Measurements from ENCODE around the gene SLC16A6.
A peak's percentile ranks its signal among the peaks of the same experiment; 100 is the strongest.
"Not testable (repeated sequence)": the region's sequence is repeated elsewhere in the genome, so short reads cannot be mapped to it uniquely, and the experiment has no call there.

The SLC16A6 gene

GRCh38 chr17:68239632-68240366 lies 51.1 kb downstream of the SLC16A6 start:
- CTCF ChIA-PET: no interaction called here
- no peak for DNase-seq (ENCODE audit: extremely low spot score)
- POLR2A ChIA-PET: no interaction called here
- no peak for TF ChIP-seq CTCF (IDR thresholded peaks at IDR 0.05; ENCODE audit: control extremely low read depth, extremely low read depth, low read depth, missing control alignments)

- ChIA-PET POLR2A (interaction anchor here (0.6 kb wide), 1 partner anchor 9 kb away, joined by 3 read pairs; the partner anchor contains the start of gene AMZ2), CTCF (interaction anchor here (1.0 kb wide), 1 partner anchor 66 kb away, joined by 4 read pairs; no protein-coding TSS in a partner anchor)
- no peak for TF ChIP-seq CTCF (IDR thresholded peaks at IDR 0.05; ENCODE audit: control extremely low read depth, extremely low read depth, low read depth, missing control alignments)
- DNase-seq (ENCODE audit: extremely low spot score): no peak
These were observed 52.1 kb downstream of the SLC16A6 start for GRCh38 chr17:68238871-68239253.

- ChIA-PET CTCF (interaction anchor here (1.0 to 1.2 kb wide), 3 partner anchors 16 to 161 kb away, joined by 3 to 4 read pairs (median 4); no protein-coding TSS in a partner anchor), POLR2A (interaction anchor here (0.6 to 1.0 kb wide), 2 partner anchors 9 to 12 kb away, joined by 3 to 4 read pairs; partner anchors contain the start of gene AMZ2)
- TF ChIP-seq CTCF (IDR thresholded peaks at IDR 0.05; ENCODE audit: control extremely low read depth, extremely low read depth, low read depth, missing control alignments): no peak
- no peak for DNase-seq (ENCODE audit: extremely low spot score)
These were observed 52.6 kb downstream of the SLC16A6 start for GRCh38 chr17:68238164-68238870.

- POLR2A ChIA-PET: interaction anchor here (0.6 to 1.0 kb wide), 3 partner anchors 10 to 128 kb away, joined by 3 to 10 read pairs (median 4); partner anchors contain the start of gene AMZ2
- DNase-seq (ENCODE audit: extremely low spot score): peak; percentile 62
- CTCF ChIA-PET: interaction anchor here (0.9 to 1.6 kb wide), 9 partner anchors 11 to 225 kb away, joined by 3 to 5 read pairs (median 3); no protein-coding TSS in a partner anchor
These were observed 53.4 kb downstream of the SLC16A6 start for GRCh38 chr17:68237369-68238163.

GRCh38 chr17:68235336-68235791 lies 55.6 kb downstream of the SLC16A6 start:
- POLR2A ChIA-PET; DNase-seq (ENCODE audit: extremely low spot score); CTCF ChIA-PET: not testable (repeated sequence)

- POLR2A ChIA-PET: not testable (repeated sequence)
- CTCF ChIA-PET: interaction anchor here (0.6 kb wide), 1 partner anchor 202 kb away, joined by 3 read pairs; no protein-coding TSS in a partner anchor
- peak; percentile 34 for DNase-seq (ENCODE audit: extremely low spot score)
These were observed 56.1 kb downstream of the SLC16A6 start for GRCh38 chr17:68234726-68235335.

GRCh38 chr17:68232741-68233140 lies 58.2 kb downstream of the SLC16A6 start:
- DNase-seq (ENCODE audit: extremely low spot score); POLR2A ChIA-PET: not testable (repeated sequence)
- CTCF ChIA-PET: interaction anchor here (0.8 to 1.2 kb wide), 4 partner anchors 10 to 60 kb away, joined by 3 to 4 read pairs (median 4); no protein-coding TSS in a partner anchor

- ChIA-PET POLR2A (no interaction called here), CTCF (no interaction called here)
- no peak for TF ChIP-seq CTCF (IDR thresholded peaks at IDR 0.05; ENCODE audit: control extremely low read depth, extremely low read depth, low read depth, missing control alignments)
- DNase-seq (ENCODE audit: extremely low spot score): no peak
These were observed 59.4 kb downstream of the SLC16A6 start for GRCh38 chr17:68231541-68231940.

- CTCF ChIA-PET; POLR2A ChIA-PET; DNase-seq (ENCODE audit: extremely low spot score): not testable (repeated sequence)
These were observed 59.8 kb downstream of the SLC16A6 start for GRCh38 chr17:68231131-68231530.
